Astrocyte of the spinal cord (primary cell): ENCODE results near the gene PIGO.

Experiments used
- DNase-seq: peaks from one replicate; pipeline ENCODE4 v3.0.0; 2011; ENCODE audit warnings: low read depth, low spot score
- H3K4me3 ChIP-seq: 2 replicates; pipeline ENCODE4 v1.5.1; 2011; ENCODE audit warnings: low read depth, mild to moderate bottlenecking, low read length, moderate library complexity
- CTCF ChIP-seq: IDR thresholded peaks from 2 replicates; pipeline ENCODE4 v1.5.1; 2012; ENCODE audit warnings: low read depth, mild to moderate bottlenecking, low read length, inconsistent platforms
- in situ Hi-C: cut with HindIII; loops from 2 replicates; pipeline ENCODE4 v1.10.0; 2017; ENCODE audit warnings: low sequenced_read_pairs

PIGO gene

GRCh38 chr9:35112257-35113020 is 16.0 kb upstream of the PIGO start:
- in situ Hi-C loops: no loop called here
- peak; percentile 40 for DNase-seq
- H3K4me3 ChIP-seq: peak overlapping the region; percentile 37
- no peak for TF ChIP-seq CTCF

DNA sequence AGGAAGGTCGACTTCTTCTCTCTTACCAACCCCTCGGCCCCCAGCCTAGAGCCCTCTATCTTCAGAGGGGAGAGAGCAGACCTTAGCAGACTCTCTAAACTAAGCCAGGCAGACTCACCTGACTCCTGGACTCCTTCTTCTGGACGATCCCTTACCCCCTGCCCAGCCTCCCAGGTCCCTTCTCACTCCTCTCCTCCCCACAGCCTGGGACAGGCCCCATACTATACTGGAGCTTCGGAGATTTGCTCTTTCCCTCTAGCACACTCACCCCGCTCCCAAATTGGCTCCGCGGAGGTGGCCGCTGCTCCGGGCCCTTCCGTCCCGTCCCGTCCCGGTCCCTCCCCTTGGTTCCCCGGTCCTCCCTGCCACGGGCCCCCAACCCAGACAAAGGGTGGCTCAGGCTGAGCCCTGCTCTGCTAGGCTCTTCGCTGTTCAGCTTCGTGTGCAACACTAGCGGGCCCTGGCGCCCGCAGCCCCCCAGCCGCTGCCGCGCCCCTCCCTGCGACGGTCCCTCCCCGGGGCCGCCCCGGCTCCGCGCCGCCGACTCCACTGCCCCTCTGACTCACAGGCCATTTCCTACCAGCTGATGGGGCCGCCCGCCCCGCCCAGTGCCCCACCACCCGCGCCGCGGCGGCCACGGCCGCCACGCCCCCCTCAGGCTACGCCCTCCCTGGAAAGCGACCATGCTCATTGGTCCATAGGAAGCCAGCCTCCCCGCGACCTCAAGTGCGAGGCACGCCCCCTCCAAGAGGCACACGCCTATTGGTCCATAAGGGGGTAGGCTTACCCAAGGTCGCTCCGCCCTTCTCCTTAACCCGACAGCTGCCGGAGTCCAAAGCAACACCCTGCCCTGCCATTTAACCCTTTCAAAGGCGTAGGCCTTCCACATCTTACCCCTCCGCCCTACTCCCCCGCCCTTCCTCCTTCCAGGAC is 14.9 kb upstream of the PIGO start:
- no peak for TF ChIP-seq CTCF
- H3K4me3 ChIP-seq: peak overlapping the region; percentile 64
- in situ Hi-C loops: no loop called here
- peak; percentile 99 for DNase-seq

GRCh38 chr9:35110327-35110761 is 14.0 kb upstream of the PIGO start:
- TF ChIP-seq CTCF: no peak
- in situ Hi-C loops: no loop called here
- peak; percentile 51 for DNase-seq
- H3K4me3 ChIP-seq: peak overlapping the region; percentile 64

- H3K4me3 ChIP-seq: no peak overlapping the region
- TF ChIP-seq CTCF: no peak
- DNase-seq: no peak
- in situ Hi-C loops: no loop called here
Observed at GRCh38 chr9:35108946-35109575, 12.7 kb upstream of the PIGO start.

DNA sequence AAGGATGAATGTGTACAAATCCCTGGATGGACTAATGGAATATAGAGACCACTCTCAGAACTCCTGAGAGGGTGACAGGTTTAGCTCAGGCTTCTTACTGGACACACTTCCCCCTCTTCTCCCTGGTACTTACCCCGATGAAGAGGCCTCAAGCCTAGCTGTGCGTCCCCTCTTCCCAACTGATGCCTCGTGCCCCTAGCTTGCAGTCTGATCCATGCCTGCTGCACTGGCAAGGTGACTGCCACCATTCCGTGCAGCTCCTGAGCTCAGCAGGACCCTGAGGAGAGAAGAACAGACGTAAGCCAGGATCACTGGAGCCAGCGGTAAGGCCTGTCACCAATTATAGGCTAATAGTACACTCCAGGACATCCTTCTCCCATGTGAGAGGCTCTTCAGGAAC is 12.1 kb upstream of the PIGO start:
- in situ Hi-C loops: no loop called here
- TF ChIP-seq CTCF: no peak
- no peak for DNase-seq
- no peak overlapping the region for H3K4me3 ChIP-seq
